ENCODE measurements around the gene SFSWAP. TPM values are rescaled to one million over a fixed set of nuclear protein-coding genes. Genes with fewer than 3 reads are reported as not detected.

Gene SFSWAP
- total and polyA plus RNA-seq, 2 of the 8 experiments (the other 6 are each of a cell fraction or from before 2014, with no cell fraction given), result 36.5 to 49.5 TPM

DNA sequence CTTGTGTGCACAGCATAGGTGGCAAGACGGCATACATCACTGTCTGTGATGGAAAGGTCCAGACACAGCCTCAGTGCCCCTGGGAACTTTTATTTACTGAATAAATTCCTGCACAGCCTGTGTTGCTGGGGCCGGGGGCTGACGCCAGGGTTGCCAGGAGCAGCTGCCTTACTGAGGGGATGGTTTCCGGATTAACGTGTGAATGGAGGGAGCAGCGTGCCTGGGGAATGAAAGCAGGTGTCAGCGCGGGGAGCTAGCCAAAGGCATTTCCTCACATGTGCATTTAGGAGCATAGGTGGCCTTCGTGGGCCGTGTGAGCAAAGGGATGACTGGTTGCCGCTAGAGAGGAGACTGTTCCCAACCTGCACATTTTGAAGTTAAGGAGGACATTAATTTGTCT is 41.6 kb downstream of the SFSWAP start:
- no peak overlapping the region for H2BK120ac ChIP-seq (replicated peaks; ENCODE audit: low read depth, low read length)
- H2BK12ac ChIP-seq (ENCODE audit: low read depth, low read length), result no peak overlapping the region
- H3K9ac ChIP-seq (replicated peaks in 1 of 4; ENCODE audit: extremely low read depth in 1 of 4, low read depth in 3 of 4, low read length in 3 of 4), result no peak overlapping the region
- H3K27me3 ChIP-seq (replicated peaks in 1 of 4; ENCODE audit: control insufficient read depth in 3 of 4, extremely low read depth in 1 of 4, insufficient read depth in 3 of 4, low read length in 3 of 4), result no peaks in the 10 kb centered on the region
- H3K27ac ChIP-seq (ENCODE audit: low read depth, low read length), result no peak overlapping the region
- peak overlapping the region; percentile 19 for H4K5ac ChIP-seq (ENCODE audit: insufficient read length, low read depth, low read length)
- H3K18ac ChIP-seq (ENCODE audit: extremely low read depth, low read length), result no peak overlapping the region
- H2AFZ ChIP-seq (ENCODE audit: low read length), result no peak overlapping the region
- 0 out of 2 replicates have a peak overlapping the region, but pooled peaks have one; percentile 84 for H2BK5ac ChIP-seq (ENCODE audit: low read depth, low read length)
- H3K4me2 ChIP-seq (ENCODE audit: insufficient read depth in 1 of 2, low read depth in 2 of 2, low read length in 2 of 2), result no peak overlapping the region
- no peaks in the 10 kb centered on the region for H3K9me3 ChIP-seq (ENCODE audit: insufficient read depth in 2 of 2, low read depth in 1 of 2, low read length in 1 of 2)
- H3K79me1 ChIP-seq (ENCODE audit: low read depth, low read length), result peaks cover 2% of the 10 kb centered on the region; the same call in 1 of the 2 replicates
- no peak overlapping the region for H2BK15ac ChIP-seq (ENCODE audit: low read length)
- H2BK20ac ChIP-seq (ENCODE audit: low read length), result no peak overlapping the region
- DNase-seq (ENCODE audit: low read depth in 1 of 2, low spot score in 2 of 2), result no peak
- H3K4me1 ChIP-seq (replicated peaks in 1 of 4; ENCODE audit: control insufficient read depth in 3 of 4, insufficient read depth in 4 of 4, low read length in 3 of 4), result peaks cover 3 to 21% (median 10%) of the 10 kb centered on the region in 4 experiments
- H4K8ac ChIP-seq (ENCODE audit: extremely low read depth, insufficient read depth, low read length), result no peak overlapping the region
- FAIRE-seq, result no peak
- no peak overlapping the region for H3K4ac ChIP-seq (replicated peaks; ENCODE audit: insufficient read length, low read depth, low read length)
- peaks cover 0 to 3% of the 10 kb centered on the region in 2 experiments for H4K20me1 ChIP-seq (replicated peaks in 1 of 2; ENCODE audit: control insufficient read depth in 1 of 2, insufficient read depth in 2 of 2, low read length in 2 of 2)
- no peaks in the 10 kb centered on the region for H3K23me2 ChIP-seq (ENCODE audit: low read depth, low read length)
- H4K91ac ChIP-seq (replicated peaks; ENCODE audit: insufficient read length, low read length), result no peak overlapping the region
- TF ChIP-seq TCF12 (IDR thresholded peaks at IDR 0.05; ENCODE audit: low read depth, low read length) (peak; percentile 72; the same call in 1 of the 2 replicates), GTF2F1 (IDR thresholded peaks at IDR 0.05; ENCODE audit: borderline replicate concordance, low read depth, low read length) (no peak), POU5F1 (IDR thresholded peaks at IDR 0.05; ENCODE audit: low read depth, low read length) (no peak), TEAD4 (IDR thresholded peaks at IDR 0.05; ENCODE audit: low read depth, low read length) (peak; percentile 47; the same call in 1 of the 2 replicates), SIN3A (conservative IDR thresholded peaks at IDR 0.05 in 1 of 2, IDR thresholded peaks at IDR 0.05 in 1 of 2; ENCODE audit: low read depth in 1 of 2, low read length in 2 of 2) (peak; percentile 74 to 85; a peak in 3 of 4 replicates)
- TF ChIP-seq, protein P1, sequence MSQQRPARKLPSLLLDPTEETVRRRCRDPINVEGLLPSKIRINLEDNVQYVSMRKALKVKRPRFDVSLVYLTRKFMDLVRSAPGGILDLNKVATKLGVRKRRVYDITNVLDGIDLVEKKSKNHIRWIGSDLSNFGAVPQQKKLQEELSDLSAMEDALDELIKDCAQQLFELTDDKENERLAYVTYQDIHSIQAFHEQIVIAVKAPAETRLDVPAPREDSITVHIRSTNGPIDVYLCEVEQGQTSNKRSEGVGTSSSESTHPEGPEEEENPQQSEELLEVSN (IDR thresholded peaks at IDR 0.05), result peak; percentile 90
- TF ChIP-seq, protein P2, sequence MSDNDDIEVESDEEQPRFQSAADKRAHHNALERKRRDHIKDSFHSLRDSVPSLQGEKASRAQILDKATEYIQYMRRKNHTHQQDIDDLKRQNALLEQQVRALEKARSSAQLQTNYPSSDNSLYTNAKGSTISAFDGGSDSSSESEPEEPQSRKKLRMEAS (IDR thresholded peaks at IDR 0.05), result peak; percentile 92
- ChIA-PET CTCF (ENCODE audit: partially characterized antibody) (interaction anchor here (0.9 to 4.2 kb wide), 4 partner anchors 14 to 22 kb away, joined by 3 to 56 read pairs (median 4); no protein-coding TSS in a partner anchor), POLR2A (ENCODE audit: partially characterized antibody) (interaction anchor here (0.5 to 1.6 kb wide), 2 partner anchors 23 to 318 kb away, joined by 3 to 4 read pairs; no protein-coding TSS in a partner anchor)
- H3K23ac ChIP-seq (ENCODE audit: insufficient read length), result no peak overlapping the region
- H3K79me2 ChIP-seq (ENCODE audit: control insufficient read depth in 1 of 2, insufficient read depth in 2 of 2, low read length in 2 of 2), result 0 out of 4 replicates have a peak, but pooled peaks cover 0 to 4% of the 10 kb centered on the region in 2 experiments
- H3K56ac ChIP-seq (replicated peaks; ENCODE audit: insufficient read length, low read depth, low read length), result no peak overlapping the region
- peaks cover 9 to 38% (median 27%) of the 10 kb centered on the region in 4 experiments; a peak in 7 of 8 replicates for H3K36me3 ChIP-seq (ENCODE audit: control insufficient read depth in 2 of 4, insufficient read depth in 4 of 4, low read length in 3 of 4)
- H2AK5ac ChIP-seq (ENCODE audit: low read depth, low read length), result no peak overlapping the region
- H3K14ac ChIP-seq (ENCODE audit: insufficient read length), result no peak overlapping the region
- 56% methylated on average over 11 of the region's 11 CpGs; no CpG with 5 or more reads in 1 of the 2 experiments for WGBS, 2 experiments (ENCODE audit: extremely low coverage in 1 of 2, insufficient coverage in 1 of 2, insufficient read length in 1 of 2, insufficient replicate concordance in 2 of 2, low coverage in 1 of 2, low lambda C conversion rate in 2 of 2, missing lambda C conversion rate in 1 of 2)
- H3K4me3 ChIP-seq (ENCODE audit: extremely low read depth in 1 of 4, insufficient read depth in 2 of 4, low read depth in 3 of 4, low read length in 4 of 4), result no peak overlapping the region
